Kasumi-1 (cell line): ENCODE measurements around the gene CYP20A1.
"Not testable (repeated sequence)": the region's sequence is repeated elsewhere in the genome, so short reads cannot be mapped to it uniquely, and the experiment has no call there.

Experiments
- DNase-seq, 2 experiments: peaks; one replicate each; lab custom pipeline; 2025; lab: John Stamatoyannopoulos, UW

CYP20A1 gene, protein sequence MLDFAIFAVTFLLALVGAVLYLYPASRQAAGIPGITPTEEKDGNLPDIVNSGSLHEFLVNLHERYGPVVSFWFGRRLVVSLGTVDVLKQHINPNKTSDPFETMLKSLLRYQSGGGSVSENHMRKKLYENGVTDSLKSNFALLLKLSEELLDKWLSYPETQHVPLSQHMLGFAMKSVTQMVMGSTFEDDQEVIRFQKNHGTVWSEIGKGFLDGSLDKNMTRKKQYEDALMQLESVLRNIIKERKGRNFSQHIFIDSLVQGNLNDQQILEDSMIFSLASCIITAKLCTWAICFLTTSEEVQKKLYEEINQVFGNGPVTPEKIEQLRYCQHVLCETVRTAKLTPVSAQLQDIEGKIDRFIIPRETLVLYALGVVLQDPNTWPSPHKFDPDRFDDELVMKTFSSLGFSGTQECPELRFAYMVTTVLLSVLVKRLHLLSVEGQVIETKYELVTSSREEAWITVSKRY

DNA sequence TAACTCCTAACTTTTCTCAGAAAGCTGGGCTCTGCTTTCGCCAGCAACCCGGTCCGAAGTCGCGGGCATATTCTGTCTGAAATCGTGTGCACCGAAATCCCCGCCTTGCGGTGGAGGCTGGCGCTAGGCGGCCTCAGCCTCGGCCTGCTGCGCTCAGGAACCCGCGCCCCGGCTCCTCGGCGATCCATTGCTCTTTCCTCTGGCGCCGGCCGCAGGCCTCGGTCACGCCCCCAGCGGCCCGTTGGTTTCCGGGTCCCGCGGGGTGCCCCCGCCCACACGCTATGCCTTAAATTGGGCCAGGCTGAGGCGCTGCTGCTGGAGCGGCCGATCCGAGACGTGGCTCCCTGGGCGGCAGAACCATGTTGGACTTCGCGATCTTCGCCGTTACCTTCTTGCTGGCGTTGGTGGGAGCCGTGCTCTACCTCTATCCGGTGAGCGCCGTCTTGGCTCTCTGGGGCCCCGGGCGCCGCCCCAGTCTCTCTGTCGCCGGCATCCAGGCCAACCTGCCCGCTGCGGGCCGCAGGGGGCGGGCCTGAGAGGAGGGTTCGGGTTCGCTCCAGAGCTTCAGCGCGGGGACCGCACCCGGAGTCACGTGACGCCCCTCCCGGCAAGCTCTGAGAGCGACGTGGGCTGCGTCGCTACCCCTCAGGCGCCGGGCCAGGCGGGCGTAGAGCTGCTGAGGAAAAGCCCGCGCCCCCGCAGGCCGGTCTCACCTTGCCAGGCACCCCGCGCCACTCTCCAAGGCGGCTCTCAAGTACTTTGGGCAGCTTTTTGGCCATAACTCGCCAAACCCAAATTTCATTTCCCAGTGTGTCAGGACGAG is at the start of gene CYP20A1:
TSS of gene CYP20A1 (plus strand) at position 315 of the 823 bp plus-strand sequence. CDS start at position 360, 45 bp downstream.
- peak; percentile 99 for DNase-seq

DNA sequence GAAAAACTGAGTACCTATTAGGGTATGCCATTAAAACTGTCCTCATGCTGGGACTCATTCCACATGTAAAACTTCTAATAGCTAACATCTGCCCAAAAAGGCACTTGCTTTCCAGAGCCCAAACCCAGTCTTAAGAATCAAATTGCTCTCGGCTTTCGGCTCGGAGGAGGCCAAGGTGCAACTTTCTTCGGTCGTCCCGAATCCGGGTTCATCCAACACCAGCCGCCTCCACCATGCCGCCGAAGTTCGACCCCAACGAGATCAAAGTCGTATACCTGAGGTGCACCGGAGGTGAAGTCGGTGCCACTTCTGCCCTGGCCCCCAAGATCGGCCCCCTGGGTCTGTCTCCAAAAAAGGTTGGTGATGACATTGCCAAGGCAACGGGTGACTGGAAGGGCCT is 48.3 kb upstream of the CYP20A1 start:
- not testable (repeated sequence) for DNase-seq

DNA sequence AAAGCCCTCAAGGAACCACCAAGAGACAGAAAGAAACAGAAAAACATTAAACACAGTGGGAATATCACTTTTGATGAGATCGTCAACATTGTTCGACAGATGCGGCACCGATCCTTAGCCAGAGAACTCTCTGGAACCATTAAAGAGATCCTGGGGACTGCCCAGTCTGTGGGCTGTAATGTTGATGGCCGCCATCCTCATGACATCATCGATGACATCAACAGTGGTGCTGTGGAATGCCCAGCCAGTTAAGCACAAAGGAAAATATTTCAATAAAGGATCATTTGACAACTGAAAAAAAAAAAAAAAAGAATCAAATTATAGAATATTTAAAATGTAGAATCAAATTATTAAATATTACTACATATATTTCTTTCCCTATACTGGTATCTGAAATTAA is 47.8 kb upstream of the CYP20A1 start:
- DNase-seq, result not testable (repeated sequence)

DNA sequence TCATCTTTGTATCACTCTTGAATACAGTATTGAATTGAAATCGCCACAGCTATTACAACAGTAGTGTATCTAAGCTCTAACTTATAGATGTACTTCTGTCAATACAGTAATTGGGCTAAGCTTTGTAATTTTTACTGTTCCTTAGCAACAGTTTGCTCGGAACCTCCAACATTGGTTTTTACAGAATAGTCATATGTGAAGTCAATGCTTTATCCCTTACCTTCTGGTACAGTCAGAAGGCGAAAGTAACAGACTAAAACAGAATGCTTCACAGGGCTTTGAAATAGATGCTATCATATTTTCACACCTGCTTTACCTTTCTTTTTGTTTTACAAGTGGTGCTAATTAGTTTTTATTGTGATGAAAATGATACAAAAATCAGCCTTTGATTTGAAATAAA is 46.9 kb upstream of the CYP20A1 start:
- DNase-seq, result no peak

DNA sequence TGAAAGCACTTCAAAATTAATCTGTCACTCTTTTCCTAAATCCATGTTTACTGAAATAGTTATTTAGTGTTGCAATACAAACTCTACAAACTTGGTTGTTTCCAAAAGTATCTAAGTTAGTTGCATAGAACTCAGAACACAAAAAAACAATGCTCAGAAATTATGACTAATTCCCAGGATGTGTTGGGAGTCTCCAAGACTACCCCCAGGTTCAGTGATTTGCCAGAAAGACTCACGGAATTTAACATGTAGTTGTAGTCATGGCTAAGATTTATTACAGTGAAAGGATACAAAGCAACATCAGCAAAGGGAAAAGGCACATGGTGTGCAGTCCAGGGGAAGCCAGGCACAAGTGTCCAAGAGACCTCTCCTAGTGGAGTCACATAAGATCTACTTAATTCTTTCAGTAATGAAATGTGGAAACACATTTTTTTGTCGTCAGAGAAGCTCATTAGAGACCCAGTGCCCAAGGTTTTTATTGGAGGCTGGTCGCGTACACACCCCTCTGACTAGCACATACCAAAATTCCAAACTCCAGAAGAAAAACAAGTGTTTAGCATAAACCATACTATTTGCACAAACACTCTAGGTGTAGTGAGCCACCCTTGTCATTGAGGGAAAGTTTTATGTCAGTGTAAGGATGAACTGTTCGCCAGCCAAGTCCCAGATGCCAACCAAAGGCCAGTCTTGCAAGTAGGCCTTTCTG is 43.3 kb upstream of the CYP20A1 start:
- no peak for DNase-seq

DNA sequence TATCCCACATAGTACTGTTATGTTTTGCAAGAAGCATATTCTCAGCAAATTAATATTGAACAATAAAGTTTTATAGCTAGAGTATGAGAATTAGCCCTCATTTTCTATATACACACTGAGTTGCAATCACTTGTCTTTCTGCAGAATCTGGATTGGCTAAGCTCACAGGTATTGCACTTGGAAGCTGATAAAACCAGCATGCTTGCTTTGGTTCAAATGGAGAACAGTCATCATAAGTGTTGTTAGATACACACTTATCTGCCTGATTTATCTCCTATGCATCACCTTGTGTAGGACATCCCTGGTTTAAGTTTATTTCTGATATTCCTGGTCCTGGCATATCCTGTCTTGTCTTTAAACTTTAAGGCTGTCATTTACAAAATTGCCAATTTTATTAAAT is 38.0 kb upstream of the CYP20A1 start:
- no peak for DNase-seq

DNA sequence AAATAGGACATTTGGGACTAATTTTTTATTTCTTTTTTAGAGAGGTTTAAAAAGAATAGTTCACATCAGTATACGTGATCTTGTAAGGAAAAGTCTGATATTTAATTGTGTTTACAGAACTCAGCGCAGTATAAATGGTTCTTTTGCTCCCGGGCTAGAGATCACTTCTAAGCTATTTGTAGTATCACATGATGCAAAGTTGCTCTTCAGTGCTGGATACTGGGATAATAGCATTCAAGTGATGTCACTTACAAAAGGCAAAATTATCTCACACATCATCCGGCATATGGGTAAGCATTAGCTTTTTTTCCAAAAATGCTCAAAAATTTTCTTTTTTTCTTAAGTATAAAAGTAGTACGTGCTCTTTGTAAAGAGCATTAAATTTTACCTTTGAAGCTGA is 37.4 kb upstream of the CYP20A1 start:
- no peak for DNase-seq

DNA sequence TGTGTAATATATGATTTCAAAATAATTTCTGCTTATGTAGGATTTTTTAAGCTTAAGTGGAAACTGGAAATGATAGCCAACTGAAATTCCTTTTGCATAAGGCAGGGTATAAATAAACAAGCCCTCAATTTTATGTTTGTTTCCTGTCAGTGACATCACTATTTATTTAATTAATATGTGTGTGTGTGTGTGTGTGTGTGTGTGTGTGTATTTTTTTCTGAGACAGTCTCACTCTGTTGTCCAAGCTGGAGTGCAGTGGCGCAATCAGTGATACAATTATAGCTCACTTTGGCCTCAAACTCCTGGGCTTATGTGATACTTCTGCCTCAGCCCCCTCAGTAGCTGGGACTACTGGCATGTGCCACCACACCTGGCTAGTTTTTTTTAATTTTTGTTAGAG is 29.3 kb upstream of the CYP20A1 start:
- no peak for DNase-seq

DNA sequence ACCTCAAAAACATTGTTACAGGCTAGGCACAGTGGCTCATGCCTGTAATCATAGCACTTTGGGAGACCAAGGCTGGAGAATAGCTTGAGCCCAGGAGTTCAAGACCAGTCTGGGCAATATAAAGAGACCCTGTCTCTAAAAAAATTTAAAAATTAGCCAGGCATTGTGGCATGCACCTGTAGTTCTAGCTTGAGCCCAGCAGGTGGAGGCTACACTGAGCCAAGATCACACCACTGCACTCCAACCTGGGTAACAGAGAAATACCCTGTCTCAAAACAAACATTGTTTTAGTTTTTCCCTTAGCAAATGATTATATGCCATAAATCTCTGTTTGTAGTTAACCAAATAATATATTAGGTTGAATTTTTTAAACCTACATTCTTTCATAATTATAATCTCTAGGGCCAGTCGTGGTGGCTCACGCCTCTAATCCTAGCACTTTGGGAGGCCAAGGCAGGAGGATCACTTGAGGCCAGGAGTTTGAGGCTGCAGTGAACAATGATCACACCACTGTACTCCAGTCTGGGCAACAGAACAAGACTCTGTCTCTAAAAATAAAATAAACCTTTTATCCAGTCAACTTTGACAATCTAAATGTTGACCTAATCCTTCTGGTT is 13.3 kb upstream of the CYP20A1 start:
- peak; percentile 48 to 70 for DNase-seq

DNA sequence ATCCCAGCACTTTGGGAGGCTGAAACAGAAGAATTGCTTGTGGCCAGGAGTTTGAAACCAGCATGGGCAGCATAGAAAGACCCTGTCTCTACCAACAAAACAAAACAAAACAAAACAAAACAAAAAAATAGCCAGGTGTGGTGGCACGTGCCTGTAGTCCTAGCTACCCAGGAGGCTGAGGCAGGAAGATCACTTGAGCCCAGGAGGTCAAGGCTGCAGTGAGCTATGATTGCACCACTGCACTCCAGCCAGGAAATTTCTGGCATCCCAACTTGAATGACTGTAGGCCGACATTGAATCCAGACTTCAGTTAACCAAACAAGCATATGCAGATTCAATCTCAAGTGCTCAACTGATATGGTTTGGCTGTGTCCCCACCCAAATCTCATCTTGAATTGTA is 9.1 kb upstream of the CYP20A1 start:
- not testable (repeated sequence) for DNase-seq

DNA sequence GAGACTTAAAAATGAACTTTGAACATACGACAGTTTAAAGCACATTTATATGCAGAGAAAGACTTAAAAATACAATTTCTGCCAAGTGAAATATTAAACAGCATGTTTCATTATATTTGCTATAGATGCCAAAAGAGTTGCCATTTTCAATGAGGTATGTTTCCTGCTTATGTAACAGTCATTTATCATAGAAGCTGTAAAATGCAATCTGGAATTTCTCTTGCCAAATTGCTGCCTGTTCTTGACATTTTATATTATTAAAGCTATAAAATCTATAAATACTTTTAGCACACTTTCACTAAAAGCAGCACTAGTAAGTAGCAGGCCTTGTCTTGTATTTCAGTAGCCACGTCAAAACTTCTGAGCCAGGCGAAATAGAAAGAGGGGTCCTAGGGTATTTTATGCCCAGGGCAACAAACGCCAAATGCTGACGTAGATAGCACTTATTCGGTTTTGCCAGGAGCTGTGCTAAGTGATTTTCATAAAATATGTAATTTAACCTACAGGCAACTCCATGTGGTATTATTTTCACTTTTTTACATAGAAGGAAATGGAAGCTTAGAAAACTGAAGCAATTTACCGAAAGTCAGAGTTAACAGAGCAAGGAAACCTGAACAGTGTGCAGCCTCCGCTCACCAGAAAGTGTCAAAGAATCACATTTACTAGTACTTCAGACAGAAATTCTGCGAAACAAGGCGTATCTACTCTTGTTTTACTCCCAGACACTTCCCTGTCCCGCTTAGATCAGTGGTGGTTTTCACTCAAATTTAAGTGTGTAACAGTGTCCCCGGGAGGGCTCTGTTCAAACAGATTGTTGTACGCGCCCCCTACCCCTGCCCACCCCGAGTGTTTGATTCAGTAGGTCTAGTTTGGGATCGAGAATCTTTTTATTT is 1.2 kb upstream of the CYP20A1 start:
- peak; percentile 42 to 60 for DNase-seq

DNA sequence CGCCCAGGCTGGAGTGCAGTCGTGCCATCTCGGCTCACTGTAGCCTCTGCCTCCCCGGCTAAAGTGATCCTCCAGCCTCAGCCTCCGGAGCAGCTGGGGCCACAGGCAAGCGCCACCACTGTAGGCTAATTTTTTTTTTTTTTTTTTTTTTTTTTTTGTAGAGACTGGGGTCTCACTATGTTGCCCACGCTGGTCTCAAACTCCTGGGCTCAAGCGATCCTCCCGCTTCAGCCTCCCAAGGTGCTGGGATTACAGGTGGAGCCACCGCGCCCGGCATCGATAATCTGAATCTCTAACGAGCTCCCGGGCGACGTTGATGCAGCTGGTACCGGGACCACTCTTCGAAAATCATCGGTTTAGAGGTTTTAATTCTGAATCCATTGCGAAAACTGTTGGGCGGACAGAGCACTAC is 520 bp upstream of the CYP20A1 start:
- DNase-seq, result peak; percentile 42 to 60

DNA sequence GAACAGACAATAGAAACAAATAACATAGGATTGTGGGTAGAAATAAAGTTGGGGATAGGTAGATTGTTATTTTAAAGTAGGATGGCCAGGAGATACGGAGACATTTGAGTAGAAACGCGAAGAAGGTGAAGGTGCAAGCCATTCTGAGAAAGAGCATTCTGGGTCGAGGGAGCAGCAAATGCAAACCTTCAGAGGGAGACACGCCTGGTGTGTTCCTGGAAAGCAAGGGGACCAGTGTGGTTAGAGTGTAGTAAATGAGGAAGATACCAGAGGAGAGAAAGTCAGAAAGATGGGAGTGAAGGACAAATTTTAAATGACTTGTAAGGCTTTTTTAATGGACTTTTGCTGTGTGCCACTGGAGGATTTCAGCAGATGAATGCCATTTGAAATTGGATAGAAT is 1.7 kb downstream of the CYP20A1 start:
- DNase-seq, result peak; percentile 52 to 53

DNA sequence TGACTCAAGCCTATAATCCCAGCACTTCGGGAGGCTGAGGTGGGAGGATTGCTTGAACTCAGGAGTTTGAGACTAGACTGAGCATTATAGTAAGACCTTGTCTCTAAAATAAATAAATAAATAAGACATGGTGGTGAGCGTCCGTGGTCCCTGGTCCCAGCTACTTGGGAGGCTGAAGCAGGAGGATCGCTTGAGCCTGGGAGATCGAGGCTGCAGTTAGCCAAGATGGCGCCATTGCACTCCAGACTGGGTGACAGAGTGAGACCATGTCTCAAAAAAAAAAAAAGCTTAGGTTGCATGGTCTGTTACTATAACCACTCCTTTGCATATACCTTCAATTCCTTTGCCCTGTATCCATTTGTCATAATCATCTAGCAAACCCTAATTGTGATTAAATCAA is 3.7 kb downstream of the CYP20A1 start:
- DNase-seq, result no peak

DNA sequence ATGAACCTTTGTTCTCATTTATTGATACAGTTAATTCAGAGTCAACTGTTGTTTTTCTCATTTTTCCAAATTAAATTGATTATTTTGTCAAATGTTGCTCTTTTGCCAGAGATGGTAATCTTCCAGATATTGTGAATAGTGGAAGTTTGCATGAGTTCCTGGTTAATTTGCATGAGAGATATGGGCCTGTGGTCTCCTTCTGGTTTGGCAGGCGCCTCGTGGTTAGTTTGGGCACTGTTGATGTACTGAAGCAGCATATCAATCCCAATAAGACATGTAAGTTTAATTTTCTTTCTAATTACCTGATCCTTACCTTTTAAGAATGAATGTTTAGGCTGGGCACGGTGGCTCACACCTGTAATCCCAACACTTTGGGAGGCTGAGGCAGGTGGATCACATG is 7.8 kb downstream of the CYP20A1 start:
- no peak for DNase-seq

DNA sequence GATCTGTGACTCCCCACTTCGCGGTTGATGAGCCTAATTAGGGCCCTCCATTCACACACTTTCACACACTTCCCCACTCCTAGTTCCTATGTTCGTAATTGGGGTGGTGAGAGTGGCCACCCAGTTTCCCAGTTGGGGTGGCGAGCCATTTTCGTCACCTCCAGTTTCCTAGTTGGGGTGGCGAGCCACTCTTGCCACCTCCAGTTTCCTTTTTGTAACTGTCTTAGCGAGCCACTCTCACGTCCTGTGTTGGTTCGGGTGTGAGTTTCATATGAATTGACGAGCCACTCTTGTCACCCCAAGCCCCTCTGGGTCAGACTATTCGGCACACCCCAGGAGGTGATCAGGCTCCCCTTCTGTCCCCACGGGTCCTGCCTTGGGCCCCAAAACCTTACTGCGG is 14.0 kb downstream of the CYP20A1 start:
- no peak for DNase-seq

DNA sequence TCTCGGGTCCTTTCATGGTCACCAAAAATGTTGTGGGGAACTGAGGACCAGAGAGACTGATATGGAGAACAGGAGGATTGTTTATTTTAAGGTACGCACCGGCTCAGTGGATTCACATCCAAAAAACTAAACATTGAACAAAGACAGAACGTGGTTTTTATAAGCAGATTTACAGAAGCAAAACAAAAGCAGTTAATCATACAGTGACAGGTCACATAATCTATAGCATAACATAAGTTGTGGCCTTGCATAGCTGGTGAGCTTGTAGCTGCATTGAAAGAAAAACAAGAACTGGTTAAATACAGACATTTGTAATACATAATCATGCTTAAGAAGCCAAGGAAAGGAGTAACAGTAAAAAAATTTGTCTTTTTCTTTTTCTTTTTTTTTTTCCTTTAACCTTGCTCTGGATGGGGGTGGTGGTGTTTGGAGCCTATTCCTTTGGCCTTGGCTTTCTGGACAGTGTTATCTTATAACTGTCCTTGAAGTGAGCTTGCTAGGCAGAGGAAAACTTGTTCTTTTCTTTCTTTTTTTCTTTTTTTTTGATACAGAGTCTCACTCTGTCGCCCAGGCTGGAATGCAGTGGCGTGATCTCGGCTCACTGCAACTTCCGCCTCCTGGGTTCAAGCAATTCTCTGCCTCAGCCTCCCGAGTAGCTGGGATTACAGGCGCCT is 14.7 kb downstream of the CYP20A1 start:
- DNase-seq, result not testable (repeated sequence)

DNA sequence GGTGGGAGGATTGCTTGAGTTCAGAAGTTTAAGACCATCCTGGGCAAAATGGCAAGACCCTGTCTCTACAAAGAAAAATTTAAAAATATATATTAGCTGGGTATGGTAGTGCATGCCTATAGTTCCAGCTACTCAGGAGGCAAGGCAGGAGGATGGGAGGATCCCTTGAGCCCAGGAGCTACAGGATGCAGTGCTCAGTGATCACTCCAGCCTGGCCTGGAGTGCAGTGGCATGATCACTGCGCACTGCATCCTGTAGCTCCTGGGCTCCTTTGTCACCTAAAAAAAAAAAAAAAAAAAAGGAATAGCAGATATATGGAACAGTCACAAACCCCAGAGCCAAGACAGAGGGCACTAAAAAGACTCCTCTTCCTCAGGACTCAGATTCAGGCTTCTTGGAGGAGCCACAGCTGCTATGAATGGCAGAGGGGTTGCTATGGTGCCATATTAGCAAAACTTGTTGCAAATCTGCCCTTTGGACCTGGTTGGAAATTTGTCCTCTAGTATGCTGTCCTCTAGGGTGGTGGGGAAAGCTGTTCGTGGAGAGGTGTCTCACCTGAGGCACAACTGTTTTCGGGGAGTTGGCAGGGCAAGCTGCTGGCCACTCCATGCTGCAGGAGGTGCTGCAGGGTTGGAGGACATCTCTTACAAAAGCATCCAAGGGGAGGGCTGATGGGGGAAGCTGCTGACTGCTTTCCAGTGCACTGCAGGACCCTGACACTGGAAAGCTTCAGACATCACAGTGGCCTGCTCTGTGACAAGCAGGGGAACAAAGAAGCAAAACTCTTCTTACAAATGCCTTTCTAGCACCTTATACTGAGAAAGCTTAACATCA is 22.7 kb downstream of the CYP20A1 start:
- DNase-seq, result no peak

DNA sequence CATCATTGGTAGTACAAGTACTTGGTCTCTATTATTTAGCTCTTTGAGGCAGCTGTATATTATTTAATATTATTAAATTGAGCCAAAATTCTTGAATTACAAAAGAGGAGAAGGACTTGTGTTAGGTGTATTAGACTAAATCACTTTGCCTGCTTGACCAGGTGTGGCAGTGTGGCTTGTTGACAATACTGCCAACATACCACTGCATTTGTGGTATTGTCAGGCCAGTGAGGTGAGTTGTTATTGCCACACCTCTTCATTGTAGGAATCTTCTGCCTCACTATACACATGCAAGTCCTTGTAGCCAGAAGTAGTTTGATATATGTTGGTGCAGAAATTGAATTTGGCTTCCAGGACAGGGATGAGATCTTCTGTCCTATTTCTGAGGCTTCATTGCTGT is 40.5 kb downstream of the CYP20A1 start:
- DNase-seq, result no peak
